B cell (primary cell): Measurements from ENCODE around the gene UBR1. TPM values are rescaled to one million over a fixed set of nuclear protein-coding genes. Genes with fewer than 3 reads are reported as not detected.

Experiments used
- ATAC-seq: fragments of 200-7000 bp; cut with Tn5 transposase; one replicate; pipeline ENCODE4 v1.10.0; 2021; ENCODE audit warnings: low read depth, mild to moderate bottlenecking, moderate number of reproducible peaks, moderate library complexity
- CTCF ChIA-PET: fragments of 350-600 bp; sonication (Branson Sonifier 250); formaldehyde crosslinking; loops from one replicate; lab custom pipeline; 2021; ENCODE audit warnings: antibody characterized with exemption, inconsistent platforms; lab: Charles Lee
- POLR2A ChIA-PET: fragments of 350-600 bp; sonication (Branson Sonifier 250); formaldehyde crosslinking; loops from one replicate; lab custom pipeline; 2021; ENCODE audit warnings: antibody characterized with exemption; lab: Charles Lee
- DNase-seq: peaks from one replicate; pipeline ENCODE4 v3.0.0; 2013
- H2AFZ ChIP-seq: 2 replicates; pipeline ENCODE4 v1.6.1; 2012; ENCODE audit warnings: mild to moderate bottlenecking, low read depth, low read length; ENCODE audit not compliant: insufficient read depth, poor library complexity, severe bottlenecking
- H3K27ac ChIP-seq, 2 donors: 1 replicate in 1 of 2; 2 replicates in 1 of 2; pipeline ENCODE4 v1.5.1; 2012 to 2013; ENCODE audit warnings: low read length in 2 of 2, mild to moderate bottlenecking in 2 of 2, moderate library complexity in 1 of 2
- H3K27me3 ChIP-seq, 4 experiments: fragments of 200-600 bp in 1 of 4; sonication (generic) in 1 of 4; replicated peaks in 1 of 4; 1 replicate in 2 of 4; 2 replicates in 2 of 4; pipeline versions ENCODE4 v1.6.1 to v1.7.0; 2013 to 2016; ENCODE audit warnings: low read length in 3 of 4, mild to moderate bottlenecking in 2 of 4, mixed read lengths in 1 of 4, moderate library complexity in 1 of 4; ENCODE audit not compliant: insufficient read depth in 4 of 4, control insufficient read depth in 3 of 4; ENCODE audit errors: control extremely low read depth in 1 of 4
- H3K36me3 ChIP-seq, 2 experiments: replicated peaks in 1 of 2; 1 replicate in 1 of 2; 2 replicates in 1 of 2; pipeline versions ENCODE4 v1.6.1 to v1.7.1; 2013; ENCODE audit warnings: low read length in 1 of 2; ENCODE audit not compliant: insufficient read depth in 2 of 2, control insufficient read depth in 1 of 2; ENCODE audit errors: control extremely low read depth in 1 of 2, extremely low read depth in 1 of 2
- H3K4me1 ChIP-seq, 2 donors: fragments of 200-600 bp in 1 of 2; sonication (generic) in 1 of 2; 1 replicate in 1 of 2; 2 replicates in 1 of 2; pipeline versions ENCODE4 v1.5.1 to v1.6.1; 2013 to 2017; ENCODE audit warnings: low read length in 2 of 2; ENCODE audit not compliant: control insufficient read depth in 2 of 2, insufficient read depth in 2 of 2
- H3K4me2 ChIP-seq: replicated peaks from 2 replicates; pipeline ENCODE3; 2012; ENCODE audit warnings: mild to moderate bottlenecking, low read depth, low read length; ENCODE audit not compliant: poor library complexity, severe bottlenecking
- H3K4me3 ChIP-seq, 5 experiments: fragments of 200-600 bp in 1 of 5; sonication (generic) in 1 of 5; 1 replicate in 3 of 5; 2 replicates in 2 of 5; pipeline versions ENCODE4 v1.5.1 to v1.7.0; 2011 to 2016; ENCODE audit warnings: low read length in 4 of 5, mild to moderate bottlenecking in 4 of 5, low read depth in 2 of 5, control low read depth in 1 of 5, moderate library complexity in 1 of 5; ENCODE audit not compliant: insufficient read depth in 1 of 5; ENCODE audit errors: control extremely low read depth in 1 of 5, extremely low read depth in 1 of 5
- H3K79me2 ChIP-seq: fragments of 200-600 bp; sonication (generic); one replicate; pipeline ENCODE4 v1.6.0; 2016; ENCODE audit warnings: low read length; ENCODE audit not compliant: control insufficient read depth, insufficient read depth
- H3K9ac ChIP-seq: fragments of 200-600 bp; sonication (generic); 2 replicates; pipeline ENCODE4 v1.6.1; 2017; ENCODE audit warnings: mild to moderate bottlenecking, low read length, moderate library complexity
- H3K9me3 ChIP-seq, 3 donors: one replicate each; pipeline versions ENCODE4 v1.6.1 to v1.7.1; 2013; ENCODE audit warnings: low read length in 2 of 3; ENCODE audit not compliant: control insufficient read depth in 2 of 3, insufficient read depth in 1 of 3; ENCODE audit errors: control extremely low read depth in 1 of 3
- H4K20me1 ChIP-seq: 2 replicates; pipeline ENCODE4 v1.6.0; 2012; ENCODE audit warnings: mild to moderate bottlenecking, low read length; ENCODE audit not compliant: insufficient read depth, control insufficient read depth, poor library complexity, severe bottlenecking
- H3K27ac Mint-ChIP-seq: one replicate; pipeline ENCODE4 v1.8.0; 2021; ENCODE audit warnings: mixed read lengths
- H3K27me3 Mint-ChIP-seq: one replicate; pipeline ENCODE4 v1.8.0; 2021; ENCODE audit warnings: mixed read lengths
- H3K4me1 Mint-ChIP-seq: one replicate; pipeline ENCODE4 v1.8.0; 2021; ENCODE audit warnings: mixed read lengths
- H3K4me3 Mint-ChIP-seq: one replicate; pipeline ENCODE4 v1.8.0; 2021; ENCODE audit warnings: mixed read lengths
- H3K9me3 Mint-ChIP-seq: one replicate; pipeline ENCODE4 v1.8.0; 2022; ENCODE audit warnings: mixed read lengths; ENCODE audit not compliant: insufficient read depth
- EZH2 ChIP-seq: IDR thresholded peaks from 2 replicates; pipeline ENCODE4 v1.6.1; 2012; ENCODE audit warnings: borderline replicate concordance, low read depth, mild to moderate bottlenecking, moderate library complexity, low read length; ENCODE audit not compliant: insufficient read depth, poor library complexity, severe bottlenecking
- WGBS: methylation state at CpG from one replicate; pipeline ENCODE4 v1.1.5; 2013; ENCODE audit warnings: missing lambda C conversion rate; ENCODE audit not compliant: insufficient coverage; 5-methylcytosine and 5-hydroxymethylcytosine counted together
- intact Hi-C: fragments of 100-400 bp; cut with micrococcal nuclease; formaldehyde crosslinking; loops from one replicate; pipeline ENCODE4 v1.10.0; 2022
- polyA plus RNA-seq: library from polyadenylated mRNA; depleted of rRNA; stranded (reverse); fragments of >200 nt; gene quantifications from 2 replicates; pipeline ENCODE4 v1.2.3, GENCODE V29; 2012
- total RNA-seq, 2 donors: library from RNA; stranded (reverse); fragments of 120-200 nt in 1 of 2; gene quantifications; 1 replicate in 1 of 2; 2 replicates in 1 of 2; pipeline versions ENCODE4 v1.2.3 to v1.2.4, GENCODE V29; 2013 to 2022
- TF ChIP-seq, protein P1 (sequence below): fragments of 200-600 bp; IDR thresholded peaks from one replicate; pipeline ENCODE4 v1.8.0; 2022; ENCODE audit warnings: antibody characterized with exemption, mild to moderate bottlenecking

UBR1 gene
- total and polyA plus RNA-seq, 2 donors (not counting 1 experiment from before 2014, with no cell fraction given) = 9.7 to 66.7 TPM

DNA sequence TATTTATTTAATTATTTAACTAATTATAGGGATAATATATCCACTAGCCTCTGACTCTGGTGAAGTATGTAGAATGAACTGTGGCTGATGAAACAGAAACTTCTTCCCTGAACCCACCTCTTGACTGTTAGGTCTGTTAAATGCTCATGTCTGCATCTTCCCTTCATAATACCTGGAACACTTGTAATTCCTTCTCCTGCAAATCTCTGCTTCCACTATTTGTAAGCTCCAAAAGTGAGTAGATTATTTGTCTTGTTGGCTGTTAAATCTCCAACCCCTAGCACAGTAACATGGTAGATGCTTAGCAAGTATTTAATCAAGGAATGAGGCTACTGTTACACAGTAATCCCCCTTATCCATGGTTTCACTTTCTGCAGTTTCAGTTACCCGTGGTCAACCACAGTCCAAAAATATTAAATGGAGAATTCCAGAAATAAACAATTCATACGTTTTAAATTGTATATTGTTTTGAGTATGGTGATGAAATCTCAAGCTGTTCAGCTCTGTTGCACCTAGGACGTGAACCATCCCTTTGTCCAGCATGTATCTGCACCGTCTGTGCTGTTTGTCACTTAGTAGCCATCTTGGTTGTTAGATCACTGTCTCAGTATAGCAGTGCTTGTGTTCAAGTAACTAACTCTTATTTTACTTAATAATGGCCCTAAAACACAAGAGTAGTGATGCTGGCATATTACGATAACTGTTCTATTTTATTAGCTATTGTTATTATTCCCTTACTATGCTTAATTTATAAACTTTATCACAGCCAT, 190.9 kb downstream of the UBR1 start:
- CTCF ChIA-PET = interaction anchor here (1.5 kb wide), 1 partner anchor 11 kb away, joined by 7 read pairs; no protein-coding TSS in a partner anchor

More for the DNA sequence above, 190.9 kb downstream of the UBR1 start:
- Histone ChIP-seq H3K4me2 (no peak overlapping the region), H3K9me3 (no peaks in the 10 kb centered on the region), H3K27me3 (no peaks in the 10 kb centered on the region), H3K27ac (no peak overlapping the region), H2AFZ (no peak overlapping the region), H4K20me1 (peaks cover 6% of the 10 kb centered on the region), H3K79me2 (peaks cover 73% of the 10 kb centered on the region), H3K4me1 (peaks cover 12 to 18% of the 10 kb centered on the region in 2 donors), H3K9ac (no peak overlapping the region), H3K36me3 (no peaks in the 10 kb centered on the region), H3K4me3 (no peak overlapping the region)
- no peak overlapping the region for H3K27ac Mint-ChIP-seq
- WGBS = 67% methylated on average over 2 of the region's 5 CpGs
- no peaks in the 10 kb centered on the region for H3K9me3 Mint-ChIP-seq
- H3K4me3 Mint-ChIP-seq = no peak overlapping the region
- intact Hi-C loops = no loop called here
- peaks cover 39% of the 10 kb centered on the region for H3K4me1 Mint-ChIP-seq
- DNase-seq (no peak), ATAC-seq (no peak)
- TF ChIP-seq EZH2 = no peak
- TF ChIP-seq, protein P1, sequence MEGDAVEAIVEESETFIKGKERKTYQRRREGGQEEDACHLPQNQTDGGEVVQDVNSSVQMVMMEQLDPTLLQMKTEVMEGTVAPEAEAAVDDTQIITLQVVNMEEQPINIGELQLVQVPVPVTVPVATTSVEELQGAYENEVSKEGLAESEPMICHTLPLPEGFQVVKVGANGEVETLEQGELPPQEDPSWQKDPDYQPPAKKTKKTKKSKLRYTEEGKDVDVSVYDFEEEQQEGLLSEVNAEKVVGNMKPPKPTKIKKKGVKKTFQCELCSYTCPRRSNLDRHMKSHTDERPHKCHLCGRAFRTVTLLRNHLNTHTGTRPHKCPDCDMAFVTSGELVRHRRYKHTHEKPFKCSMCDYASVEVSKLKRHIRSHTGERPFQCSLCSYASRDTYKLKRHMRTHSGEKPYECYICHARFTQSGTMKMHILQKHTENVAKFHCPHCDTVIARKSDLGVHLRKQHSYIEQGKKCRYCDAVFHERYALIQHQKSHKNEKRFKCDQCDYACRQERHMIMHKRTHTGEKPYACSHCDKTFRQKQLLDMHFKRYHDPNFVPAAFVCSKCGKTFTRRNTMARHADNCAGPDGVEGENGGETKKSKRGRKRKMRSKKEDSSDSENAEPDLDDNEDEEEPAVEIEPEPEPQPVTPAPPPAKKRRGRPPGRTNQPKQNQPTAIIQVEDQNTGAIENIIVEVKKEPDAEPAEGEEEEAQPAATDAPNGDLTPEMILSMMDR = no peak
- H3K27me3 Mint-ChIP-seq = no peaks in the 10 kb centered on the region
- POLR2A ChIA-PET = interaction anchor here (0.6 kb wide), 1 partner anchor 20 kb away, joined by 4 read pairs; no protein-coding TSS in a partner anchor
